Adrenal gland (tissue), 5 donors: ENCODE measurements around the gene ABLIM1.

Source experiments
- POLR2A ChIP-seq, 2 donors: fragments of 450-650 bp; IDR thresholded peaks; one replicate each; pipeline ENCODE4 v1.6.1; 2017; ENCODE audit warnings: antibody characterized with exemption in 2 of 2, mild to moderate bottlenecking in 2 of 2, moderate library complexity in 1 of 2
- TF ChIP-seq, protein P1 (sequence below), 6 experiments: fragments of 450-650 bp in 4 of 6; fragments of 200-600 bp in 2 of 6; sonication (generic) in 1 of 6; IDR thresholded peaks; 1 replicate in 5 of 6; 2 replicates in 1 of 6; pipeline versions ENCODE4 v1.5.1 to v1.8.0; 2016 to 2021; ENCODE audit warnings: antibody characterized with exemption in 6 of 6, mild to moderate bottlenecking in 2 of 6, moderate library complexity in 1 of 6
- donor health status: DM: no; HTN: no; CAD: no.

DNA sequence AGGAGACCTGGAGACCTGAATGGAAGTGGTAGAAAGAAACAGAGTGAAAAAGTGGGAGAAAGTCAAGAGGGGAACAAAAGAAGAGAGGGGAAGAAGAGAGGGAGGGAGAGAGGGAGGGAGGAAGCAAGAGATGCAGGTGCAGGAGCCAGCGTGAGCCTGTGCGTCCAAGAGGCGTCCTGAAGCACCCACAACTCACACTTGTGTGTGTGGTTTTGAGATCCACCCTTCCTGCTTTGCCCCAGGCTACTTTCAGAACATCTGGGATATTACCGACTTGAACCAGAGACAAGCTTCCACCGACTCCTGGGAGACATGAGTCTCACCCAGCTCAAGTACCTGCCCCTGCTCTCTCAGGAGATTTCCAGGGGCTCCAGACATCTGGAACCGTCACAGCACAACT, 263.5 kb downstream of the ABLIM1 start:
- TF ChIP-seq, protein P1, sequence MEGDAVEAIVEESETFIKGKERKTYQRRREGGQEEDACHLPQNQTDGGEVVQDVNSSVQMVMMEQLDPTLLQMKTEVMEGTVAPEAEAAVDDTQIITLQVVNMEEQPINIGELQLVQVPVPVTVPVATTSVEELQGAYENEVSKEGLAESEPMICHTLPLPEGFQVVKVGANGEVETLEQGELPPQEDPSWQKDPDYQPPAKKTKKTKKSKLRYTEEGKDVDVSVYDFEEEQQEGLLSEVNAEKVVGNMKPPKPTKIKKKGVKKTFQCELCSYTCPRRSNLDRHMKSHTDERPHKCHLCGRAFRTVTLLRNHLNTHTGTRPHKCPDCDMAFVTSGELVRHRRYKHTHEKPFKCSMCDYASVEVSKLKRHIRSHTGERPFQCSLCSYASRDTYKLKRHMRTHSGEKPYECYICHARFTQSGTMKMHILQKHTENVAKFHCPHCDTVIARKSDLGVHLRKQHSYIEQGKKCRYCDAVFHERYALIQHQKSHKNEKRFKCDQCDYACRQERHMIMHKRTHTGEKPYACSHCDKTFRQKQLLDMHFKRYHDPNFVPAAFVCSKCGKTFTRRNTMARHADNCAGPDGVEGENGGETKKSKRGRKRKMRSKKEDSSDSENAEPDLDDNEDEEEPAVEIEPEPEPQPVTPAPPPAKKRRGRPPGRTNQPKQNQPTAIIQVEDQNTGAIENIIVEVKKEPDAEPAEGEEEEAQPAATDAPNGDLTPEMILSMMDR (IDR thresholded peaks at IDR 0.05): no peak
- no peak for TF ChIP-seq POLR2A (IDR thresholded peaks at IDR 0.05)
